ENCODE data around the gene NPAS2.

The NPAS2 gene

GRCh38 chr2:100814453-100814852 lies 5.5 kb upstream of the NPAS2 start:
- CTCF ChIA-PET = no interaction called here
- POLR2A ChIA-PET = no interaction called here

GRCh38 chr2:100817388-100817985 lies 2.5 kb upstream of the NPAS2 start:
- no peak for DNase-seq (ENCODE audit: extremely low spot score)
- ChIA-PET CTCF (interaction anchor here (0.6 kb wide), 1 partner anchor 223 kb away, joined by 3 read pairs; no protein-coding TSS in a partner anchor), POLR2A (no interaction called here)
- no peak for TF ChIP-seq L3MBTL2 (conservative IDR thresholded peaks at IDR 0.05)
- no peak for TF ChIP-seq CTBP1 (IDR thresholded peaks at IDR 0.05; ENCODE audit: borderline replicate concordance)
- no peak for TF ChIP-seq BHLHE40 (IDR thresholded peaks at IDR 0.05; ENCODE audit: borderline replicate concordance)
- TF ChIP-seq NFRKB (IDR thresholded peaks at IDR 0.05) = no peak
- TF ChIP-seq SP1 (IDR thresholded peaks at IDR 0.05) = no peak

More at GRCh38 chr2:100814453-100814852, 5.5 kb upstream of the NPAS2 start:
- TF ChIP-seq HDGF (IDR thresholded peaks at IDR 0.05; ENCODE audit: borderline replicate concordance) (no peak), FOXM1 (IDR thresholded peaks at IDR 0.05; ENCODE audit: borderline replicate concordance) (no peak), BHLHE40 (IDR thresholded peaks at IDR 0.05; ENCODE audit: borderline replicate concordance) (no peak), FOXK2 (IDR thresholded peaks at IDR 0.05) (no peak), PKNOX1 (IDR thresholded peaks at IDR 0.05) (no peak), FOXA1 (IDR thresholded peaks at IDR 0.05) (no peak), ARNT (IDR thresholded peaks at IDR 0.05) (no peak), TARDBP (IDR thresholded peaks at IDR 0.05) (no peak), ZNF384 (IDR thresholded peaks at IDR 0.05) (no peak), CTBP1 (IDR thresholded peaks at IDR 0.05; ENCODE audit: borderline replicate concordance) (no peak), SUZ12 (IDR thresholded peaks at IDR 0.05) (no peak), LEF1 (IDR thresholded peaks at IDR 0.05; ENCODE audit: borderline replicate concordance) (no peak)
- no peak for DNase-seq (ENCODE audit: extremely low spot score)

GRCh38 chr2:100818003-100818605 lies 1.8 kb upstream of the NPAS2 start:
- no peak for DNase-seq (ENCODE audit: extremely low spot score)
- ChIA-PET POLR2A (no interaction called here), CTCF (interaction anchor here (0.6 kb wide), 1 partner anchor 223 kb away, joined by 3 read pairs; no protein-coding TSS in a partner anchor)
- TF ChIP-seq ELF4 (IDR thresholded peaks at IDR 0.05) (no peak), ZNF384 (IDR thresholded peaks at IDR 0.05) (no peak), BHLHE40 (IDR thresholded peaks at IDR 0.05; ENCODE audit: borderline replicate concordance) (no peak), CTBP1 (IDR thresholded peaks at IDR 0.05; ENCODE audit: borderline replicate concordance) (no peak), ARNT (IDR thresholded peaks at IDR 0.05) (no peak), FOXK2 (IDR thresholded peaks at IDR 0.05) (no peak), TARDBP (IDR thresholded peaks at IDR 0.05) (no peak), FOXM1 (IDR thresholded peaks at IDR 0.05; ENCODE audit: borderline replicate concordance) (no peak), NFRKB (IDR thresholded peaks at IDR 0.05) (no peak), LEF1 (IDR thresholded peaks at IDR 0.05; ENCODE audit: borderline replicate concordance) (no peak)

- DNase-seq (ENCODE audit: extremely low spot score) = peak; percentile 60
- ChIA-PET POLR2A (interaction anchor here (0.8 to 1.1 kb wide), 4 partner anchors 12 to 183 kb away, joined by 3 to 4 read pairs (median 3); partner anchors contain the start of gene RPL31), CTCF (interaction anchor here (0.6 to 0.9 kb wide), 4 partner anchors 13 to 1533 kb away, joined by 3 to 5 read pairs (median 4); no protein-coding TSS in a partner anchor)
- TF ChIP-seq ZNF384 (IDR thresholded peaks at IDR 0.05) (peak; percentile 76), L3MBTL2 (conservative IDR thresholded peaks at IDR 0.05) (peak; percentile 65; the same call in 1 of the 2 replicates), ARNT (IDR thresholded peaks at IDR 0.05) (no peak), ELF4 (IDR thresholded peaks at IDR 0.05) (no peak), FOXK2 (IDR thresholded peaks at IDR 0.05) (no peak), SUZ12 (IDR thresholded peaks at IDR 0.05) (no peak)
Measured at GRCh38 chr2:100818606-100819369, 1.2 kb upstream of the NPAS2 start.

- ChIA-PET CTCF (no interaction called here), POLR2A (no interaction called here)
- no peak for DNase-seq (ENCODE audit: extremely low spot score)
- TF ChIP-seq LEF1 (IDR thresholded peaks at IDR 0.05; ENCODE audit: borderline replicate concordance) = no peak
- no peak for TF ChIP-seq FOXK2 (IDR thresholded peaks at IDR 0.05)
- TF ChIP-seq NFRKB (IDR thresholded peaks at IDR 0.05) = no peak
- no peak for TF ChIP-seq BHLHE40 (IDR thresholded peaks at IDR 0.05; ENCODE audit: borderline replicate concordance)
- no peak for TF ChIP-seq FOXM1 (IDR thresholded peaks at IDR 0.05; ENCODE audit: borderline replicate concordance)
- no peak for TF ChIP-seq L3MBTL2 (conservative IDR thresholded peaks at IDR 0.05)
- TF ChIP-seq FOXA1 (IDR thresholded peaks at IDR 0.05) = no peak
- no peak for TF ChIP-seq TARDBP (IDR thresholded peaks at IDR 0.05)
Measured at GRCh38 chr2:100820273-100820522, 259 bp downstream of the NPAS2 start.

GRCh38 chr2:100820523-100821254 lies 750 bp downstream of the NPAS2 start:
- no peak for DNase-seq (ENCODE audit: extremely low spot score)
- POLR2A ChIA-PET = interaction anchor here (0.6 to 1.4 kb wide), 4 partner anchors 12 to 383 kb away, joined by 3 to 5 read pairs (median 4); partner anchors contain the start of gene RPL31
- TF ChIP-seq FOXM1 (IDR thresholded peaks at IDR 0.05; ENCODE audit: borderline replicate concordance) (no peak), ZNF384 (IDR thresholded peaks at IDR 0.05) (no peak), NFRKB (IDR thresholded peaks at IDR 0.05) (no peak), BHLHE40 (IDR thresholded peaks at IDR 0.05; ENCODE audit: borderline replicate concordance) (no peak), CTBP1 (IDR thresholded peaks at IDR 0.05; ENCODE audit: borderline replicate concordance) (no peak), HDGF (IDR thresholded peaks at IDR 0.05; ENCODE audit: borderline replicate concordance) (no peak), FOXK2 (IDR thresholded peaks at IDR 0.05) (no peak), PKNOX1 (IDR thresholded peaks at IDR 0.05) (no peak), ARNT (IDR thresholded peaks at IDR 0.05) (no peak), TARDBP (IDR thresholded peaks at IDR 0.05) (no peak), FOXA1 (IDR thresholded peaks at IDR 0.05) (no peak), L3MBTL2 (conservative IDR thresholded peaks at IDR 0.05) (no peak), SUZ12 (IDR thresholded peaks at IDR 0.05) (no peak)
- CTCF ChIA-PET = no interaction called here

Measured in HEK293T (cell line).